KMS-11 (cell line): Measurements from ENCODE around the gene ST3GAL2.

Source experiments
- H2AFZ ChIP-seq: fragments of 200-600 bp; sonication (generic); 2 replicates; pipeline ENCODE4 v1.6.1; 2016; ENCODE audit warnings: antibody characterized with exemption, mixed run types, low read depth
- H3K27ac ChIP-seq: fragments of 200-600 bp; sonication (generic); 2 replicates; pipeline ENCODE4 v1.6.1; 2016; ENCODE audit warnings: mild to moderate bottlenecking, mixed run types
- H3K27me3 ChIP-seq: fragments of 200-600 bp; sonication (generic); 2 replicates; pipeline ENCODE4 v1.6.1; 2017; ENCODE audit warnings: mild to moderate bottlenecking, low read depth, mixed run types, moderate library complexity; ENCODE audit not compliant: insufficient read depth
- H3K36me3 ChIP-seq: fragments of 200-600 bp; sonication (generic); 2 replicates; pipeline ENCODE4 v1.6.1; 2017; ENCODE audit warnings: mild to moderate bottlenecking, mixed run types; ENCODE audit not compliant: insufficient read depth
- H3K4me1 ChIP-seq: fragments of 200-600 bp; sonication (generic); 2 replicates; pipeline ENCODE4 v1.6.1; 2016; ENCODE audit warnings: mild to moderate bottlenecking, low read depth, mixed run types; ENCODE audit not compliant: poor library complexity, severe bottlenecking
- H3K4me2 ChIP-seq: fragments of 200-600 bp; sonication (generic); 2 replicates; pipeline ENCODE4 v1.7.0; 2016; ENCODE audit warnings: mild to moderate bottlenecking, mixed run types
- H3K4me3 ChIP-seq: fragments of 200-600 bp; sonication (generic); IDR thresholded peaks from 2 replicates; pipeline ENCODE4 v1.6.1; 2017; ENCODE audit warnings: low read depth, low read length, mixed read lengths; ENCODE audit not compliant: insufficient read depth
- H3K79me2 ChIP-seq: fragments of 200-600 bp; sonication (generic); 2 replicates; pipeline ENCODE4 v1.6.1; 2016; ENCODE audit warnings: low read depth, mixed run types; ENCODE audit not compliant: insufficient read depth
- H3K9ac ChIP-seq: fragments of 200-600 bp; sonication (generic); 2 replicates; pipeline ENCODE4 v1.6.1; 2016; ENCODE audit warnings: mild to moderate bottlenecking, mixed run types
- H4K20me1 ChIP-seq: fragments of 200-600 bp; sonication (generic); 2 replicates; pipeline ENCODE4 v1.6.1; 2016; ENCODE audit warnings: mild to moderate bottlenecking, mixed run types; ENCODE audit not compliant: insufficient read depth
- TF ChIP-seq, protein P1 (sequence below): fragments of 200-600 bp; sonication (generic); conservative IDR thresholded peaks from 2 replicates; pipeline ENCODE4 v1.6.1; 2017; ENCODE audit warnings: low read depth, mild to moderate bottlenecking, antibody characterized with exemption, low read length, moderate library complexity, mixed read lengths

The ST3GAL2 gene

DNA sequence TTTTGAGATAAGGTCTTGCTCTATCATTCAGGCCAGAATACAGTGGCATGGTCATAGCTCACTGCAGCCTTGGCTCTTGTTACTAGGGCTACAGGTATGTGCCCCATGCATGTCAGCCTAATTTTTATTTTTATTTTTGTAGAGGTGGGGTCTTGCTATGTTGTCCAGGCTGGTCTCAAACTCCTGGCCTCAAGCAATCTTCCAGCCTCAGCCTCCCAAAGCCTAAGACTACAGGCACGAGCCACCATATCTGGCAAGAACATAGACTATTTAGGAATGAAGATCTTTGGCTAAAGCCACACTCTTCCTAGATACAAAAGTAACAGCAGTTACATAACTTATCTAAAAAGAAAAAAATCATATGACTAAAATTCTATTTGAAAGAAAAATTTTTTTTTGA lies 107.8 kb downstream of the ST3GAL2 start:
- no peak overlapping the region for H3K4me2 ChIP-seq
- H3K4me3 ChIP-seq: no peak overlapping the region
- H3K4me1 ChIP-seq: no peaks in the 10 kb centered on the region
- no peaks in the 10 kb centered on the region for H3K79me2 ChIP-seq
- H4K20me1 ChIP-seq: no peaks in the 10 kb centered on the region
- TF ChIP-seq, protein P1, sequence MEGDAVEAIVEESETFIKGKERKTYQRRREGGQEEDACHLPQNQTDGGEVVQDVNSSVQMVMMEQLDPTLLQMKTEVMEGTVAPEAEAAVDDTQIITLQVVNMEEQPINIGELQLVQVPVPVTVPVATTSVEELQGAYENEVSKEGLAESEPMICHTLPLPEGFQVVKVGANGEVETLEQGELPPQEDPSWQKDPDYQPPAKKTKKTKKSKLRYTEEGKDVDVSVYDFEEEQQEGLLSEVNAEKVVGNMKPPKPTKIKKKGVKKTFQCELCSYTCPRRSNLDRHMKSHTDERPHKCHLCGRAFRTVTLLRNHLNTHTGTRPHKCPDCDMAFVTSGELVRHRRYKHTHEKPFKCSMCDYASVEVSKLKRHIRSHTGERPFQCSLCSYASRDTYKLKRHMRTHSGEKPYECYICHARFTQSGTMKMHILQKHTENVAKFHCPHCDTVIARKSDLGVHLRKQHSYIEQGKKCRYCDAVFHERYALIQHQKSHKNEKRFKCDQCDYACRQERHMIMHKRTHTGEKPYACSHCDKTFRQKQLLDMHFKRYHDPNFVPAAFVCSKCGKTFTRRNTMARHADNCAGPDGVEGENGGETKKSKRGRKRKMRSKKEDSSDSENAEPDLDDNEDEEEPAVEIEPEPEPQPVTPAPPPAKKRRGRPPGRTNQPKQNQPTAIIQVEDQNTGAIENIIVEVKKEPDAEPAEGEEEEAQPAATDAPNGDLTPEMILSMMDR: no peak
- H2AFZ ChIP-seq: no peak overlapping the region
- no peak overlapping the region for H3K9ac ChIP-seq
- H3K36me3 ChIP-seq: no peaks in the 10 kb centered on the region
- no peaks in the 10 kb centered on the region for H3K27me3 ChIP-seq
- H3K27ac ChIP-seq: no peak overlapping the region
